HFF-Myc (cell line): ENCODE data around the gene DLGAP1.

Experiments
- DNase-seq: peaks from one replicate; pipeline ENCODE4 v3.0.0-alpha.2; 2011; ENCODE audit warnings: low read depth; ENCODE audit errors: extremely low read depth
- H3K4me3 ChIP-seq: replicated peaks from 2 replicates; pipeline ENCODE4 v1.5.1; 2011; ENCODE audit warnings: low read depth, mild to moderate bottlenecking, control low read depth, low read length
- CTCF ChIP-seq: IDR thresholded peaks from 2 replicates; pipeline ENCODE4 v1.5.1; 2012; ENCODE audit warnings: mild to moderate bottlenecking, low read depth, low read length, control low read depth; ENCODE audit errors: missing control alignments

Gene DLGAP1

DNA sequence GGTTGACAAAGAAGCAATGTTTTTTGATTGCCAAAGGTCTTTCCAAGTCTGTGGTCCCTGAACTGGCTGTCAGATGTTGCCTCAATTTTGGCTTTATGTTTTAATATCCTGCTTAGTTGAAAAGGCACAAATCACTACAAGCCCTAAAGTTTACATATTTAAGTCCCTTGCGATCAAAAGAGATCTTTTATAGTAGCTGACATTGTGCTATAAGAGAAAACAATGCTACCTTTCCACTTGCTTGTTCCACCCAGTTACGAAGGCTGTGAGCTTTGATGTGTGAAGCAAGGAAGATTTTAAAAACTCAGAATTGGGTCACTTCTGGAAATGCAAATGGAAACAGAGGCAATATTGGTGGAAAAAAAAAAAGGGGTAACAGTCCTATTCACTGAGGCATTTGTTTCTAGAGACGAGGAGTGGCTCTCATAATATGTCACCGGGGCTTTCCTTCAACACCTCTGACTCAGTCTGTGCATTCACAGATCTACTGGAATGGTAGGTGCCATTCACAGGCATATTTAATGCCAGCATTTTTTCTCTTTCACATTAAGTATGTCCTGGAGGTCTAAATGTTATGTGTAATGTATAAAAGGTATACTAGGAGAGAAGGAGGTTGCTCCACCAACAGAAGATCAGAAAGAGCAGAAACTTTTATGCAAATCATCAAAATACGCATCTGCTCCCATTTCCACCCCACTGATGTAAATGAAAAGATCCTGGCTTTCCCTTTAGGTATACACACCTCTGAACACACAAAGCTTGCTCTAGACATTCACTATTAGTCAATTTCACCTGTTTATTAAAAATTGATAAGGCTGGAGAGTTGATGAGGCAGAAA is 913.3 kb downstream of the DLGAP1 start:
- H3K4me3 ChIP-seq = no peak overlapping the region
- DNase-seq = no peak
- no peak for TF ChIP-seq CTCF

- TF ChIP-seq CTCF = no peak
- no peak for DNase-seq
- no peak overlapping the region for H3K4me3 ChIP-seq
Measured at GRCh38 chr18:3540805-3541548, 914.1 kb downstream of the DLGAP1 start.

DNA sequence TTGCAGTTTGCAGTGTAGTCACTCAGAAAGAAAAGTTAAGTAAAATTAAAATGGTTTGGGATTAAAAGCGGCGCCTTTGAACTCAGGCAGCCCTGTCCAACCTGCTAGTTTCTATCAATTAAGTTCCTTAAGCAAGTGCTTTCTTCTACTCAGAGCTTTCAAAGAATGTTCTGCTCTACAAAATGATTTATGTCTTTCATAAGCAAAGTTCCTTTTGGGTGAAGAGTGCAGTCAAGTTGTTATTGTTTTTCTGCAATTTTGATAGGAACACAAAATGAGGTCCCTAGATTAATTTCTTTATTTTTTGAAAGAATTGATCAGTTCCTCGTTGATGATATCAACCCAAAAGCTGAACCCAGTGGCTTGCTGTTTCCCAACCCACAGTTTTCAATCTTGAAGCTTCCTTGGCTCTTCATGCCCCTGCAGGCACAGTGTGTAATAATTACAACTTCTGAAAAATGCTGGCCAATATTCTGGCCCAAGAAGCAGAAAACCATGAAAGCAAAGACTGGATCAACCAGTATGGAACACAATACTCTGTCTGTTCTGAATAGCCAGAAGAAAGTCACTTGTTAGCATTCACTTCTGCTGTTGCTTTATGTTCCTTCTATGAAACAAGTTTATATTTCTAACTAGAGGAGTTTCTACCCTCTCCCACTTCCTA is 916.0 kb downstream of the DLGAP1 start:
- DNase-seq = no peak
- H3K4me3 ChIP-seq = no peak overlapping the region
- TF ChIP-seq CTCF = no peak

- DNase-seq = no peak
- H3K4me3 ChIP-seq = no peak overlapping the region
- no peak for TF ChIP-seq CTCF
Measured at GRCh38 chr18:3538456-3538855, 916.7 kb downstream of the DLGAP1 start.

GRCh38 chr18:3530807-3531206 is 924.3 kb downstream of the DLGAP1 start:
- H3K4me3 ChIP-seq = no peak overlapping the region
- DNase-seq = no peak
- no peak for TF ChIP-seq CTCF

- TF ChIP-seq CTCF = no peak
- no peak for DNase-seq
- H3K4me3 ChIP-seq = no peak overlapping the region
Measured at GRCh38 chr18:3529601-3530000, 925.5 kb downstream of the DLGAP1 start.
